Measurements from ENCODE around the gene EXOSC10.

GRCh38 chr1:11061652-11062365, 37.9 kb downstream of the EXOSC10 start:
- peak in 2 of 3 experiments; percentile 2 to 16; a peak in 1 of 6 replicates for TF ChIP-seq CTCF (IDR thresholded peaks at IDR 0.05 in 2 of 3, conservative IDR thresholded peaks at IDR 0.05 in 1 of 3; ENCODE audit: insufficient read depth in 2 of 3, low read depth in 1 of 3, low read length in 3 of 3)
- TF ChIP-seq POLR2AphosphoS5 (IDR thresholded peaks at IDR 0.05; ENCODE audit: control insufficient read depth, insufficient read depth, low read depth, low read length), result no peak
- TF ChIP-seq POLR2A (conservative IDR thresholded peaks at IDR 0.05), result no peak
- no peak for TF ChIP-seq MYC (IDR thresholded peaks at IDR 0.05; ENCODE audit: low read depth, low read length)
- TF ChIP-seq MYC (CRISPR knock-in tag; IDR thresholded peaks at IDR 0.05; ENCODE audit: borderline replicate concordance, low read depth), result no peak
- no peak for TF ChIP-seq ZNF24 (IDR thresholded peaks at IDR 0.05)
- TF ChIP-seq ZBTB26 (CRISPR knock-in tag; IDR thresholded peaks at IDR 0.05), result no peak
- no peak for TF ChIP-seq CLOCK (CRISPR knock-in tag; IDR thresholded peaks at IDR 0.05; ENCODE audit: borderline replicate concordance)
- no peak for TF ChIP-seq BRCA1 (IDR thresholded peaks at IDR 0.05)
- TF ChIP-seq BRCA1 (CRISPR knock-in tag; IDR thresholded peaks at IDR 0.05), result no peak
- no peak for TF ChIP-seq BHLHE40 (IDR thresholded peaks at IDR 0.05; ENCODE audit: low read length)
- TF ChIP-seq MTA2 (IDR thresholded peaks at IDR 0.05; ENCODE audit: low read depth), result no peak
- TF ChIP-seq GABPA (tag; conservative IDR thresholded peaks at IDR 0.05; ENCODE audit: low read depth), result no peak
- TF ChIP-seq GATAD2B (IDR thresholded peaks at IDR 0.05; ENCODE audit: borderline replicate concordance), result no peak
- no peak for TF ChIP-seq PRDM10 (IDR thresholded peaks at IDR 0.05; ENCODE audit: partially characterized antibody)

All from K562 (cell line).